IPS DF 4.7 (cell line): Measurements from ENCODE around the gene TRABD.

Experiments
- DNase-seq: peaks from one replicate; pipeline ENCODE4 v3.0.0-alpha.2; 2013; ENCODE audit warnings: low spot score; ENCODE audit errors: extremely low read depth

TRABD gene

GRCh38 chr22:50186761-50187523, 1.2 kb downstream of the TRABD start:
- DNase-seq, result no peak

GRCh38 chr22:50188356-50188755, 2.6 kb downstream of the TRABD start:
- DNase-seq, result no peak

- no peak for DNase-seq
These were observed 3.6 kb downstream of the TRABD start for GRCh38 chr22:50189184-50189848.

GRCh38 chr22:50189849-50190181, 4.1 kb downstream of the TRABD start:
- DNase-seq, result no peak

- DNase-seq, result no peak
These were observed 4.6 kb downstream of the TRABD start for GRCh38 chr22:50190182-50190940.

- no peak for DNase-seq
These were observed 5.4 kb downstream of the TRABD start for GRCh38 chr22:50190941-50191741.

- DNase-seq, result no peak
These were observed 6.9 kb downstream of the TRABD start for GRCh38 chr22:50192436-50193204.

- no peak for DNase-seq
These were observed 7.9 kb downstream of the TRABD start for GRCh38 chr22:50193621-50194020.

- DNase-seq, result no peak
These were observed 8.5 kb downstream of the TRABD start for GRCh38 chr22:50194037-50194805.

- DNase-seq, result no peak
These were observed 10.5 kb downstream of the TRABD start for GRCh38 chr22:50196256-50196655.

GRCh38 chr22:50197000-50197800, 11.5 kb downstream of the TRABD start:
- DNase-seq, result no peak

GRCh38 chr22:50197856-50198623, 12.3 kb downstream of the TRABD start:
- DNase-seq, result no peak

- no peak for DNase-seq
These were observed 12.9 kb downstream of the TRABD start for GRCh38 chr22:50198624-50199017.

- DNase-seq, result no peak
These were observed 13.6 kb downstream of the TRABD start for GRCh38 chr22:50199251-50199721.

- no peak for DNase-seq
These were observed 14.2 kb downstream of the TRABD start for GRCh38 chr22:50199829-50200460.

- DNase-seq, result no peak
These were observed 14.9 kb downstream of the TRABD start, which contains the start of gene SELENOO for GRCh38 chr22:50200461-50201190. SELENOO (plus strand) TSS chr22:50201011; CDS start chr22:50201037, 26 bp downstream.
